NT2/D1 (cell line): ENCODE measurements around the gene WNK1.

ENCODE experiments used
- YY1 ChIP-seq: IDR thresholded peaks from 2 replicates; pipeline ENCODE4 v1.6.1; 2011; ENCODE audit not compliant: insufficient read length, insufficient read depth
- ZNF274 ChIP-seq: IDR thresholded peaks from 2 replicates; pipeline ENCODE4 v1.6.1; 2011; ENCODE audit warnings: mild to moderate bottlenecking, low read depth, low read length

- no peak for TF ChIP-seq YY1
- TF ChIP-seq ZNF274, result no peak
These were observed 194.3 kb downstream of the WNK1 start for GRCh38 chr12:946631-947030.
